HG02642 (cell line): ENCODE results near the gene TRO.

ENCODE experiments used
- ATAC-seq: cut with Tn5 transposase; IDR thresholded peaks from one replicate; pipeline ENCODE4 v1.9.1; 2021; ENCODE audit warnings: mild to moderate bottlenecking; ENCODE audit not compliant: unreplicated experiment, poor library complexity

The TRO gene, protein sequence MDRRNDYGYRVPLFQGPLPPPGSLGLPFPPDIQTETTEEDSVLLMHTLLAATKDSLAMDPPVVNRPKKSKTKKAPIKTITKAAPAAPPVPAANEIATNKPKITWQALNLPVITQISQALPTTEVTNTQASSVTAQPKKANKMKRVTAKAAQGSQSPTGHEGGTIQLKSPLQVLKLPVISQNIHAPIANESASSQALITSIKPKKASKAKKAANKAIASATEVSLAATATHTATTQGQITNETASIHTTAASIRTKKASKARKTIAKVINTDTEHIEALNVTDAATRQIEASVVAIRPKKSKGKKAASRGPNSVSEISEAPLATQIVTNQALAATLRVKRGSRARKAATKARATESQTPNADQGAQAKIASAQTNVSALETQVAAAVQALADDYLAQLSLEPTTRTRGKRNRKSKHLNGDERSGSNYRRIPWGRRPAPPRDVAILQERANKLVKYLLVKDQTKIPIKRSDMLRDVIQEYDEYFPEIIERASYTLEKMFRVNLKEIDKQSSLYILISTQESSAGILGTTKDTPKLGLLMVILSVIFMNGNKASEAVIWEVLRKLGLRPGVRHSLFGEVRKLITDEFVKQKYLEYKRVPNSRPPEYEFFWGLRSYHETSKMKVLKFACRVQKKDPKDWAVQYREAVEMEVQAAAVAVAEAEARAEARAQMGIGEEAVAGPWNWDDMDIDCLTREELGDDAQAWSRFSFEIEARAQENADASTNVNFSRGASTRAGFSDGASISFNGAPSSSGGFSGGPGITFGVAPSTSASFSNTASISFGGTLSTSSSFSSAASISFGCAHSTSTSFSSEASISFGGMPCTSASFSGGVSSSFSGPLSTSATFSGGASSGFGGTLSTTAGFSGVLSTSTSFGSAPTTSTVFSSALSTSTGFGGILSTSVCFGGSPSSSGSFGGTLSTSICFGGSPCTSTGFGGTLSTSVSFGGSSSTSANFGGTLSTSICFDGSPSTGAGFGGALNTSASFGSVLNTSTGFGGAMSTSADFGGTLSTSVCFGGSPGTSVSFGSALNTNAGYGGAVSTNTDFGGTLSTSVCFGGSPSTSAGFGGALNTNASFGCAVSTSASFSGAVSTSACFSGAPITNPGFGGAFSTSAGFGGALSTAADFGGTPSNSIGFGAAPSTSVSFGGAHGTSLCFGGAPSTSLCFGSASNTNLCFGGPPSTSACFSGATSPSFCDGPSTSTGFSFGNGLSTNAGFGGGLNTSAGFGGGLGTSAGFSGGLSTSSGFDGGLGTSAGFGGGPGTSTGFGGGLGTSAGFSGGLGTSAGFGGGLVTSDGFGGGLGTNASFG (N-terminal part only)

DNA sequence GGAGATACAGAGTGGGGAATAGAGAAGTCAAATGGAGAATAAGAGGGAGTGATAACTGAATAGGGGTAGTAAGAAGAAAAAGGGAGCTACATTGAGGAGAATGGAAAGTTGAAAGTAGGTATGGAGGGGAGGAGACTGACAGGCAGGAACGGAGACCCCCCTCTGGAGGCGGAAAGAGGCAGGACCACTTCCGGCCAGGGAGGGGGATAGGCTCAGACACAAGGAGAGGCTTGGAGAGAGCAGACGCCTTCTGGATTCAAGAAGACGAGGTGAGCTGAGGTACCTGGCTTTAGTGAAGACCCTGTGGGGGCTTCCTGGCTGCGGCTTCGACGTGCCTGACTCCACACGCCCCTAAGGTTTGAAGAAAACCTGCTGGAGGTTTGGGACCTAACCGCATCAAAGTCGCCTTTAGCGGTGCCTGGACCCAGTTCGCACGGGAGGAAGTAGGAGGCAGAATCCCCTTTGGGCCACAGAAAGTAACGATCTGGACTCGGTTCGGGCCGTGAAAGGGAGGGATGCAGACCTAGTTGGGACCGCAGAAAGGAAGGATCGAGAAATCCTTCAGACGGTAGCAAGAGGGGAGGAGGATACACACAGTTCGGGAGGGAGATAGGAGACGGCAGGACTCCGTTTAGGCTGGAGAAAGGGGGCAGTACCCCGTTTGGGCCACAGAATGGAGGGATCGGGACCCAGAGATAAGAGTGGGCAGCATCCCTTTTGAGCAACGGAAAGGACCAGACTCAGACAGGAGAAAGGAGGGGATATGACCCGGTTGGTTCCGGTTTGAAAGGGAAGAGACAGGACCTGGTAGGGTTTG lies at the start of gene TRO:
Gene TRO (plus strand): TSS at position 215 of the 817 bp plus-strand sequence. CDS start 1,423 bp downstream, outside the sequence.
- ATAC-seq, result no peak

DNA sequence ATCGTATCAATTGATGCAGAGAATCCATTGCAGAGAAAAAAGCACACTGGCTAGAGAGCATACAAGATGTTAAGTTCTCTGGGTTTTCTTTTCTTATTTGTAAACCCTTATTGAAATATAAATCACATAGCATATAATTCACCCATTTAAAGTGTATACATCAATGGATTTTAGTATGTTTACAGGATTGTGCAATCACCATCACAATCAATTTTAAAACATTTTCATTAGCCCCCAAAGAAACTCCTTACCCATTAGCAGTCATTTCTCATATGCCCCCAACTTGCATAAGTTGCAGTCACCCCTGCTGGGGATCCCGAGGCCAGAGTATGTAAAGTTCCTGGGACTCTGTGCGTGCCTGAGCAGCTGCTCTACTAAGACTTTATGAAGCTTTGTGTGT lies 34.9 kb upstream of the TRO start:
- ATAC-seq, result no peak

DNA sequence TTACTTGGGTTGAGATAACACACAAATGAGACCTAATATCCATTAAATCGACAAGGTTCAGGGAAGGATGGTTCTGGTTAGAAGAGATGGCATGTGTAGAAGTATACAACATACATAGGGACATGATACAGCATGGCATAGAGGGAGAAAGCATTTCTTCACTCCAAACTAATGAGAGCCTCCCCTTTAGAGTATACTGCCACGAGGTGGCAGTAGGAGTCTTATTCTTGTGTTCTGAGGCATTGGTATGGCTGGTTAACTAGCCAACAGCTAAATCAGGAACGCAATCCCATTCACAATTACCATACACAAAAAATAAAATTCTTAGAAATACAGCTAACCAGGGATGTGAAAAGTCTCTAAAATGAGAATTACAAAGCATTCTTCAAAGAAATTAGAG lies 29.1 kb upstream of the TRO start:
- no peak for ATAC-seq

DNA sequence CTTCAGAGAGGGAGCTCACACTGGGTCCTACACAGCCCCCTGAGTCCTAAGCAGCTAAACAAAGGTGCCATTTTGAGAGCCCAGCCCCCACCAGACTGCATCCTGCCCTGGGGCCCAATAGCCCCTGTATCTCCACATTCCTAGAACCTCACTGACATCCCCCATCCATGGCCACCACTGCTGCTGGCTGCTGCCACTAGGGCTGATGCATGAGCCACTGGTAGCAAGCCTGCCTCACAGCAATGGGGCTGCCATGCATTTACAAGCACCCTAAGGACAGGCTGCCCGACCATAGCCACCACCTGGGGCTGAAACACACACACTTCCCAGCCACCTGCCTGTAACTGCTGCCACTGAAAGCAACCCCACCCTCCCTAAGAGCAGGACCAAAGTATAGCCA lies 26.5 kb upstream of the TRO start:
- ATAC-seq, result no peak

DNA sequence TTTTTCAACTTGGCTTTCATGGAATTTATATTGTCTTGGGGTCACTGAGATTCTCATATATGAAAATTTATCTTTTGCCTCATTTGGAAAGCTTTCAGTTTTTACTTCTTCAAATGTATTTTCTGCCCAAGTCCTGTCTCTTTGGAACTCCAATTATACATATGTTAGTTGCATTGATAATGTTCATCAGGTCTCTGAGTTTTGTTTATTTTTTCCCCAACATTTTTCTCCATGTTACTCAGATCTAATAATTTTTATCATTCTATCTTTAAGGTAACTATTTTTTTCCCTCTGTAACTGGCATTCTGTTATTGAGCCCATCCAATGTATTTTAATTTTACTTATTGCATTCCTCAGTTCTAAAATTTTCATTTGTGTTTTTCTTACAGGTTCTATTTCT lies 10.7 kb upstream of the TRO start:
- no peak for ATAC-seq

DNA sequence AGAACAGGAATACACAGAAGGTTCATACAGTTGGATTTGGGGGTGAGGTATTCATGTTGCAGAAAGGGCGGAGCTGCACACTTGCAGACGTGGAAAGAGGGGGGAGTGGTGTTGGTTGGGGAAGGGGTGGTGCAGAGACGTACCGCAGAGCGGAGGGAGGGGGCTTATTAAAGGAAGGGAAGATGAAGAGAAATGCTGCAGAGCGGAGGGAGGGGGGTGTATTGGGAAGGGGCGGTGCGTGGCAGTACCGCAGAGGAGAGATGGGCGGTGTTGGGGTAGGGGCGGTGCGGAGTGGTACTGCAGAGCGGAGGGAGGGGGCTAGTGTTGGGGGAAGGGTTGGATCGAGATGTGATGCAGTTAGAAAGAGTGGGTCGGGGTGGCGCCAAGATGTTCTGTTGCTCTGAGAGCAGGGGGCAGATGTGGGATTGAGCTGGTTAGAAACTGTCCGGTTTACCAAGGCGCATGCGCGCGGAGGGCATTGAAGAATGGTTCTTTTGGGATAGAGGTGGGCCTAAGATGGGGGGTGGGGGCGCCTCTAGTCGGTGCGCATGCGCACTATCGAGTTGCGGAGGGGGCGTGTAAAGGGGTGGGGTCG lies 900 bp downstream of the TRO start:
- ATAC-seq, result peak; percentile 76

DNA sequence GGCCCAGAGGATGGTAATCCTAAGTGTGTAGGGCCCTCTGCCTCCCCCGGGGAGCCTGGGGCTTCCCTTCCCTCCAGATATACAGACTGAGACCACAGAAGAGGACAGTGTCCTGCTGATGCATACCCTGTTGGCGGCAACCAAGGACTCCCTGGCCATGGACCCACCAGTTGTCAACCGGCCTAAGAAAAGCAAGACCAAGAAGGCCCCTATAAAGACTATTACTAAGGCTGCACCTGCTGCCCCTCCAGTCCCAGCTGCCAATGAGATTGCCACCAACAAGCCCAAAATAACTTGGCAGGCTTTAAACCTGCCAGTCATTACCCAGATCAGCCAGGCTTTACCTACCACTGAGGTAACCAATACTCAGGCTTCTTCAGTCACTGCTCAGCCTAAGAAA lies 1.9 kb downstream of the TRO start:
- no peak for ATAC-seq

DNA sequence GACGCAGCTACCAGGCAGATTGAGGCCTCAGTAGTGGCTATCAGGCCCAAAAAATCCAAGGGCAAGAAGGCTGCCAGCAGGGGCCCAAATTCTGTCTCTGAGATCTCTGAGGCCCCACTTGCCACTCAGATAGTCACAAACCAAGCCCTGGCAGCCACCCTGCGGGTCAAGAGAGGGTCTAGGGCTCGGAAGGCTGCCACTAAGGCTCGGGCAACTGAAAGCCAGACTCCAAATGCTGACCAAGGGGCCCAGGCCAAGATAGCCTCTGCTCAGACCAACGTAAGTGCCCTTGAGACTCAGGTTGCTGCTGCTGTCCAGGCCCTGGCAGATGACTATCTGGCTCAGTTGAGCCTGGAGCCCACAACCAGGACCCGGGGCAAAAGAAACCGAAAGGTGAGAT lies 2.8 kb downstream of the TRO start:
- ATAC-seq, result no peak

DNA sequence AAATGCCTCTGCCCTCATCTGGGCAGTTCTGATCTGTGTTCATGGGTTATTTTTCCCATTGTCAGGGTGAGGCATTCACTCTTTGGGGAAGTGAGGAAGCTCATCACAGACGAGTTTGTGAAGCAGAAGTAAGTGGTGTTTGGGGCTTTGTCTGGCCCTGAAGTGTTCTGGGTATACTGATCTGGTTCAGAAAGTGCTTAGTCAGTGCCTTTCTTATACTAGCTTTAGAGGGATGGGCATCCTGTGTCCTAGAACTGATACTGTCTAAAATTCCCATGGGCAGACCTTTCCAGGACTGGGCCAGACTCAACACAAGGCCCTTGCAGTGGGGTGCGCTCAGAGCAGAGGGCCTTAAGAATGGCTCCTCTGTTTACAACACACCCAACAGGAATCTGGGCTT lies 6.4 kb downstream of the TRO start:
- no peak for ATAC-seq

DNA sequence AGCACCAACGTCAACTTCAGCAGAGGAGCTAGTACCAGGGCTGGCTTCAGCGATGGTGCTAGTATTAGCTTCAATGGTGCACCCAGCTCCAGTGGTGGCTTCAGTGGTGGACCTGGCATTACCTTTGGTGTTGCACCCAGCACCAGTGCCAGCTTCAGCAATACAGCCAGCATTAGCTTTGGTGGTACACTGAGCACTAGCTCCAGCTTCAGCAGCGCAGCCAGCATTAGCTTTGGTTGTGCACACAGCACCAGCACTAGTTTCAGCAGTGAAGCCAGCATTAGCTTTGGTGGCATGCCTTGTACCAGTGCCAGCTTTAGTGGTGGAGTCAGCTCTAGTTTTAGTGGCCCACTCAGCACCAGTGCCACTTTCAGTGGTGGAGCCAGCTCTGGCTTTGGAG lies 8.3 kb downstream of the TRO start:
- ATAC-seq, result no peak

DNA sequence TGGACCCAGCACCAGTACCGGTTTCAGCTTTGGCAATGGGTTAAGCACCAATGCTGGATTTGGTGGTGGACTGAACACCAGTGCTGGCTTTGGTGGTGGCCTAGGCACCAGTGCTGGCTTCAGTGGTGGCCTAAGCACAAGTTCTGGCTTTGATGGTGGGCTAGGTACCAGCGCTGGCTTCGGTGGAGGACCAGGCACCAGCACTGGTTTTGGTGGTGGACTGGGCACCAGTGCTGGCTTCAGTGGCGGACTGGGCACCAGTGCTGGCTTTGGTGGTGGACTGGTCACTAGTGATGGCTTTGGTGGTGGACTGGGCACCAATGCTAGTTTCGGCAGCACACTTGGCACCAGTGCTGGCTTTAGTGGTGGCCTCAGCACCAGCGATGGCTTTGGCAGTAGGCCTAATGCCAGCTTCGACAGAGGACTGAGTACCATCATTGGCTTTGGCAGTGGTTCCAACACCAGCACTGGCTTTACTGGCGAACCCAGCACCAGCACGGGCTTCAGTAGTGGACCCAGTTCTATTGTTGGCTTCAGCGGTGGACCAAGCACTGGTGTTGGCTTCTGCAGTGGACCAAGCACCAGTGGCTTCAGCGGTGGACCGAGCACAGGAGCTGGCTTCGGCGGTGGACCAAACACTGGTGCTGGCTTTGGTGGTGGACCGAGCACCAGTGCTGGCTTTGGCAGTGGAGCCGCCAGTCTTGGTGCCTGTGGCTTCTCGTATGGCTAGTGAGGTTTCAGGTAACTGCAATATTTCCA lies 9.8 kb downstream of the TRO start:
- ATAC-seq, result no peak

DNA sequence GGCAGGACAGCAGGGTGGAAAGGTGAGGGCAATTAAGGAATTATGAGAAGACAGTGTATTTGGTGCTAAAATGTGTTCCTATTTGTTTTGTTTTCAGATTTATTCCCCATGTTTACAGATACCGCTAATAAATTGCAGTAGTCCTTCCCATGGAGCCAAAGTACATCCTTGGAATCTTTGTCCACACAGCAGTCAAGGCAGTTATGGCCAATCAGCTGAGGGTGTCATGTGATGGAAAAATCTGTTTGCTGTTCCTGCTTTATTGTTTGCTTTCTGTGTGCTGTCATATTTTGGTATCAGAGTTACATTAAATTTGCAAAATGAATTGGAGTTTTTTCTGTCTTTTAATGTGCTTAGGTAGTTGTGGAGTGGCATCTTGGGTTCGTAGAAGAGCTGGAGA lies 10.5 kb downstream of the TRO start:
- ATAC-seq, result no peak

DNA sequence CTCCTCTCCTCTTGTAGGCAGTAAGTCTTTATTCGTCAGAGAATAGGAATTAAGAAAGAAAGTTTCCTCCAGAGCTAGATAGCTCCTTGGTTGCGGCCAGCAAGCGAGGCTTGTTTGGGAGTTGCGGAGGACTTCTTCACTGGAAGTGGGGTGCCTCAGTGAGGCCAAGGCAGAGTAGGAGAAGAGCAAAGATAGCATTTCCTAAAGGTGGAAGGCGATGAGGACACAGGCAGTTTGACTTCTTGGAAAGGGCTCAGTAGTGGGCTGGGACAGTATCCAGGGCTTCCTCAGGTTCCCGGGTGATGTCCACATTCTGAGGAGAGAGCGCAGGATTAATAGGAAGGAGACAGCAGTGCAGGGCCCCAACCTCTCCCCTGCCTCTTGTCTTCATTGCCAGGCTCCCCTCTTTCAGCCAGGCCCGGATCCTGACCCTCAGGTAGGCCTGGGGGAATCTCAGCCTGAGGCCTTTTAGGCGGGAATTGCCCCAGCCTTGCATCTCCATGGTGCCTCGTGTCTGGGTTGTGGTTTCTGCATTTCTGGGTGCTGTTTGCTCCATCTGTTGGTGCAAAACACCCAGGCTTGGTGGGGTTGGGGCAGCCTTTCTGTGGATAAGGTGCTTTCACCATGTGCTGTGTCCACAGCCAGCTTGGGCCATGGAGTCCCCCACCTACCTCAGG lies 12.7 kb downstream of the TRO start:
- no peak for ATAC-seq

DNA sequence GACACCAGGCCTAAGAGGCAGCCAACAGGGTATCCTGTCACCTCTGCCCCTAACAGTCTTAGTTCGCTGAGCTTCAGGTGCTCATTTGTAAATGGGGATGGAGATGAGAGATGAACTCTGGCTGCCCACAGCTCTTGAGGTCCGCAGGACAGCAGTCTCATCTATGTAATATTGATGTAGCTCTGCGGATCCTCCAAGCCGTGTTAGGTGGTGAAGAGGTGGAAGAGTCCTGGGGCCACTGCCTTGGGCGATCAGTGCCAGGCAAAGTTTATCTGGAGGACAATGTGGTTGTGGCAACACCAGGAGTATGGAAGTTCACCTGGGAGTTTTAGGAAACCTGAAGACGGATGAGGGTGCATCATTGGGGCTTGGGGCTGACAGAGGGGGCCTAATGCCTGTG lies 13.4 kb downstream of the TRO start:
- ATAC-seq, result no peak

DNA sequence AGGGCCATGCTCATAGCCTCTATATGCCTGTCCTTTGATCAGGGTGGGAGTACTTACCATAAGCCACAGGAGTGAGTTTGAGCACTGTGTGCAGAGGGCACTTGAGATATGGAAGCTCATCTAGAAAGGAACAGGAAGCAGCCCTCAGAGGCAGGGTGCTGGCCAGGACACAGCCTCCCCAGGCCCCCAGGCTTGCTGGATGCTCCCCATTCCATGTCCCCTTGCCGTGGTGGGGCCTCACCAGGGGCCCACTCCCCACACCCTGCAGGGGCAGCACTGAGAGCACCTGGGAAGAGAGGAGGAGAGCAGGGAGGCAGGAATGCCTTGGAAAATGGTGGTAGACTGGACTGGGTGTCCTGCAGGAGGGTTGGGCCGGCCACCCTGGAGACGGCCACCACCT lies 14.3 kb downstream of the TRO start:
- no peak for ATAC-seq

DNA sequence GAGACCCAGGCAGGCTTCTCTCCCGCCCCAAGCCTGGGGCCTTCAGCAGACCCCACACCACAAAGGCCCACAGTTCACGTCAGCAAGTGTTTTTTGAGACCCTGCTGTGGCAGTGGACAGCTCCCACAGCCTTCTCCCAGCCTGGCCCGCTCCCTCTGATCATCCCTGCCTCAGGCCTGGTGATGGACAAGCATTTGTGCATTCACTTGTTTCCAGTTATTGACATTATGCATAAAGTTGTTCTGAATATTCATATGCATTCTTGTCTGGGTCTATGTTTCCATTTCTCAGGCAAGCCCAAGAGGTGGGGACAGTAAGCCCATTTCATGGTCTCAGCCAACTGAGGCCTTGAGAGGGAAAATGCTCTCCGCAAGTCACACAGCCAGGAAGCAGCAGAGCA lies 14.7 kb downstream of the TRO start:
- ATAC-seq, result no peak

DNA sequence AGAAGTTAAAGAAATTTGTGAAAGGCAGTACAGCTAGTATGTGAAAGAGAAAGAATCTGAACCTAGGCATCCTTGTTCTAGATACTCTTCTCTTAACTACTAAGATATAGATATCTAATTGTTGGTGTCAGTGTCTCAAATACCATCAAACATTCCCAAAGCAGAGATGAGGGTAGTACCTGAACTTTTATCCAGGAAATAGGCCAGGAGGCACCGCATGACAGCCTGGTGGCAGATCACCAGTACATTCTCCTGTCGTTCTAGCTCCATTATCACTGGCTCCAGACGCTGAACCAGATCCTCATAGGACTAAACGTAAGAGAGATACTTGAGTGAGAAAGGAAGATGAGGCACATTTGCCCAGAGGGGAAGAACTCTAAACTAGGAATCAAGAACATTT lies 16.8 kb downstream of the TRO start:
- ATAC-seq, result no peak

DNA sequence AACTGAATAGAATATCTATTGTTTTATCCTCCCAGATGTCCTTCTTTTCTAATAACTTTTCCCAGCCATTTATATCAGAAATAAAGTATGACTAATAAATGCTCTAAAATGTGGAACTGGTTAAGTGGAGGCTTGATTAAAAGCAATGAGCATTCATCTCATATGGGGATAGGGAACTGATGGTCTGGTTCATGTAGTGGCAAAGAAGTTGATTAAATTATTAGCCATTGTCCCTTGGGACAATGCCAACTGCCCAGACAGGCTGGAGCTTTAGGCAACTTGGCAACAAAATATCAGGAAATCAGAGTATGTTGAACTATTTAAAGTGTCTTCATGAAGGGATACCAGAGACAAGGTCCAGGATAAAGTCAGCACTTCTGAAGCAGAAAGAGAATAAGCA lies 24.2 kb downstream of the TRO start:
- ATAC-seq, result no peak
